IMR-90 (cell line): Measurements from ENCODE around the gene GADL1. TPM values are rescaled to one million over a fixed set of nuclear protein-coding genes. Genes with fewer than 3 reads are reported as not detected.

Experiments used
- ATAC-seq: fragments of 200-7000 bp; cut with Tn5 transposase; 2 replicates; pipeline ENCODE4 v1.9.1; 2020; ENCODE audit warnings: low read depth, mild to moderate bottlenecking, moderate library complexity
- BruUV-seq: library from RNA; stranded (reverse); fragments of 400-500 nt; replicated peaks from 2 replicates; lab custom pipeline; 2021; lab: Mats Ljungman, UMichigan
- CTCF ChIA-PET: fragments of 300-600 bp; formaldehyde crosslinking; extraction: SDS; loops from one replicate; lab custom pipeline; 2021; ENCODE audit warnings: antibody characterized with exemption; lab: Yijun Ruan, JAX
- POLR2A ChIA-PET: fragments of 300-600 bp; sonication (Branson Sonifier 250); formaldehyde crosslinking; loops from one replicate; lab custom pipeline; 2022; ENCODE audit warnings: antibody characterized with exemption; ENCODE audit not compliant: unreplicated experiment; lab: Charles Lee
- DNase-seq: peaks from one replicate; pipeline ENCODE4 v3.0.0; 2013
- H2AFZ ChIP-seq: replicated peaks from 2 replicates; pipeline ENCODE3; 2013; ENCODE audit warnings: low read length, mild to moderate bottlenecking; ENCODE audit not compliant: poor library complexity
- H2AK5ac ChIP-seq: 2 replicates; pipeline ENCODE4 v1.6.1; 2013; ENCODE audit warnings: low read depth, low read length, inconsistent platforms
- H2AK9ac ChIP-seq: replicated peaks from 2 replicates; pipeline ENCODE3; 2013; ENCODE audit warnings: mild to moderate bottlenecking, low read depth, low read length, moderate library complexity; ENCODE audit not compliant: poor library complexity
- H2BK120ac ChIP-seq: 2 replicates; pipeline ENCODE4 v1.6.1; 2013; ENCODE audit warnings: low read depth, low read length, inconsistent platforms
- H2BK15ac ChIP-seq: 3 replicates; pipeline ENCODE4 v1.6.1; 2013; ENCODE audit warnings: low read depth, low read length, inconsistent platforms
- H2BK20ac ChIP-seq: 2 replicates; pipeline ENCODE4 v1.6.1; 2013; ENCODE audit warnings: low read depth, mild to moderate bottlenecking, inconsistent platforms, low read length, moderate library complexity
- H2BK5ac ChIP-seq: 2 replicates; pipeline ENCODE4 v1.6.1; 2013; ENCODE audit warnings: mild to moderate bottlenecking, low read depth, low read length, inconsistent platforms; ENCODE audit not compliant: poor library complexity, severe bottlenecking
- H3K14ac ChIP-seq: replicated peaks from 2 replicates; pipeline ENCODE4 v1.6.1; 2013; ENCODE audit warnings: low read depth, low read length, inconsistent platforms
- H3K18ac ChIP-seq: 2 replicates; pipeline ENCODE4 v1.6.1; 2013; ENCODE audit warnings: low read depth, low read length, control low read depth
- H3K23ac ChIP-seq: 2 replicates; pipeline ENCODE4 v1.6.1; 2013; ENCODE audit warnings: low read depth, low read length, inconsistent platforms
- H3K27ac ChIP-seq: 2 replicates; pipeline ENCODE4 v1.5.1; 2013; ENCODE audit warnings: mild to moderate bottlenecking, control low read depth, low read length; ENCODE audit not compliant: insufficient read depth
- H3K27me3 ChIP-seq: 2 replicates; pipeline ENCODE4 v1.6.1; 2013; ENCODE audit warnings: low read length; ENCODE audit not compliant: control insufficient read depth, insufficient read depth
- H3K36me3 ChIP-seq: 2 replicates; pipeline ENCODE4 v1.6.1; 2013; ENCODE audit warnings: low read length, mixed read lengths; ENCODE audit not compliant: control insufficient read depth, insufficient read depth
- H3K4ac ChIP-seq: 2 replicates; pipeline ENCODE4 v1.6.1; 2013; ENCODE audit warnings: low read depth, low read length, inconsistent platforms
- H3K4me1 ChIP-seq: 2 replicates; pipeline ENCODE4 v1.6.1; 2013; ENCODE audit warnings: low read length, mixed read lengths; ENCODE audit not compliant: control insufficient read depth, insufficient read depth
- H3K4me2 ChIP-seq: 2 replicates; pipeline ENCODE4 v1.6.1; 2013; ENCODE audit warnings: low read depth, mild to moderate bottlenecking, control low read depth, low read length, moderate library complexity
- H3K4me3 ChIP-seq: 2 replicates; pipeline ENCODE4 v1.5.1; 2013; ENCODE audit warnings: low read depth, mild to moderate bottlenecking, control low read depth, low read length, moderate library complexity; ENCODE audit not compliant: insufficient read depth
- H3K56ac ChIP-seq: 2 replicates; pipeline ENCODE4 v1.6.1; 2013; ENCODE audit warnings: low read length, inconsistent platforms; ENCODE audit not compliant: insufficient read depth; ENCODE audit errors: extremely low read depth
- H3K79me1 ChIP-seq, 2 experiments: 2 replicates each; pipeline ENCODE4 v1.6.1; 2013; ENCODE audit warnings: low read length in 2 of 2, inconsistent platforms in 1 of 2, low read depth in 1 of 2
- H3K9ac ChIP-seq: 2 replicates; pipeline ENCODE4 v1.6.1; 2013; ENCODE audit warnings: low read depth, low read length, control low read depth
- H3K9me1 ChIP-seq: 2 replicates; pipeline ENCODE4 v1.6.1; 2013; ENCODE audit warnings: low read length, inconsistent platforms; ENCODE audit not compliant: insufficient read depth
- H3K9me3 ChIP-seq: 2 replicates; pipeline ENCODE4 v1.6.1; 2013; ENCODE audit warnings: low read length; ENCODE audit not compliant: control insufficient read depth, insufficient read depth
- H4K20me1 ChIP-seq: 2 replicates; pipeline ENCODE4 v1.6.1; 2013; ENCODE audit warnings: low read length, inconsistent platforms; ENCODE audit not compliant: insufficient read depth
- H4K5ac ChIP-seq: 2 replicates; pipeline ENCODE4 v1.6.1; 2013; ENCODE audit warnings: mild to moderate bottlenecking, low read depth, low read length, control low read depth
- H4K8ac ChIP-seq, 2 experiments: 2 replicates each; pipeline ENCODE4 v1.6.1; 2013; ENCODE audit warnings: low read depth in 2 of 2, low read length in 2 of 2, control low read depth in 1 of 2, inconsistent platforms in 1 of 2
- H4K91ac ChIP-seq: 2 replicates; pipeline ENCODE4 v1.6.1; 2013; ENCODE audit warnings: low read depth, low read length, inconsistent platforms; ENCODE audit not compliant: insufficient read depth
- BHLHE40 ChIP-seq: fragments of 150-350 bp; IDR thresholded peaks from 2 replicates; pipeline ENCODE4 v1.6.1; 2016; ENCODE audit warnings: mild to moderate bottlenecking, low read depth, low read length
- CEBPB ChIP-seq: IDR thresholded peaks from 2 replicates; pipeline ENCODE4 v1.6.1; 2012; ENCODE audit warnings: low read depth, low read length, improper control_type of control experiment
- CHD1 ChIP-seq: IDR thresholded peaks from 2 replicates; pipeline ENCODE4 v1.6.1; 2012; ENCODE audit warnings: low read depth, low read length, improper control_type of control experiment
- FOS ChIP-seq: fragments of 150-350 bp; IDR thresholded peaks from 2 replicates; pipeline ENCODE4 v1.6.1; 2016; ENCODE audit warnings: low read depth, low read length
- MAFK ChIP-seq: IDR thresholded peaks from 2 replicates; pipeline ENCODE4 v1.6.1; 2012; ENCODE audit warnings: low read depth, low read length, improper control_type of control experiment
- MAZ ChIP-seq: IDR thresholded peaks from 2 replicates; pipeline ENCODE4 v1.6.1; 2012; ENCODE audit warnings: low read depth, mild to moderate bottlenecking, low read length, improper control_type of control experiment, moderate library complexity, borderline replicate concordance
- MXI1 ChIP-seq: IDR thresholded peaks from 2 replicates; pipeline ENCODE4 v1.6.1; 2012; ENCODE audit warnings: low read depth, mild to moderate bottlenecking, low read length, moderate library complexity, borderline replicate concordance
- NFE2L2 ChIP-seq: fragments of 150-350 bp; IDR thresholded peaks from 2 replicates; pipeline ENCODE4 v1.6.1; 2016; ENCODE audit warnings: low read depth, mild to moderate bottlenecking, low read length
- POLR2A ChIP-seq: IDR thresholded peaks from 2 replicates; pipeline ENCODE4 v1.6.1; 2012; ENCODE audit warnings: mild to moderate bottlenecking, low read depth, low read length
- RAD21 ChIP-seq: IDR thresholded peaks from 2 replicates; pipeline ENCODE4 v1.6.1; 2012; ENCODE audit warnings: low read length, improper control_type of control experiment
- RCOR1 ChIP-seq: IDR thresholded peaks from 2 replicates; pipeline ENCODE4 v1.6.1; 2012; ENCODE audit warnings: mild to moderate bottlenecking, low read length, improper control_type of control experiment; ENCODE audit not compliant: insufficient replicate concordance
- RFX5 ChIP-seq: IDR thresholded peaks from 2 replicates; pipeline ENCODE4 v1.8.0; 2012; ENCODE audit warnings: low read depth, mild to moderate bottlenecking, low read length, moderate library complexity
- SMC3 ChIP-seq: fragments of 150-350 bp; IDR thresholded peaks from 2 replicates; pipeline ENCODE4 v1.6.1; 2016; ENCODE audit warnings: low read depth, mild to moderate bottlenecking, antibody characterized with exemption, low read length, moderate library complexity
- USF2 ChIP-seq: fragments of 150-350 bp; IDR thresholded peaks from 2 replicates; pipeline ENCODE4 v1.6.1; 2017; ENCODE audit warnings: mild to moderate bottlenecking, antibody characterized with exemption, low read length, low read depth
- WGBS, 2 experiments: methylation state at CpG; one replicate each; pipeline versions ENCODE4 v1.1.5 to v1.1.7; 2013; ENCODE audit warnings: missing lambda C conversion rate in 2 of 2; ENCODE audit not compliant: insufficient read length in 1 of 2; ENCODE audit errors: extremely low coverage in 2 of 2; 5-methylcytosine and 5-hydroxymethylcytosine counted together
- dilution Hi-C: fragments of 300-500 bp; cut with HindIII; formaldehyde crosslinking; loops from one replicate; pipeline ENCODE4 v1.14.3; 2018; ENCODE audit warnings: low sequenced_read_pairs; ENCODE audit not compliant: unreplicated experiment
- in situ Hi-C: fragments of 300-500 bp; cut with MboI; formaldehyde crosslinking; loops from 3 replicates; pipeline ENCODE4 v1.14.3; 2019; ENCODE audit warnings: low sequenced_read_pairs, inconsistent platforms, mixed read lengths
- intact Hi-C: fragments of 100-400 bp; cut with micrococcal nuclease; formaldehyde crosslinking; loops from 2 replicates; pipeline ENCODE4 v1.10.0; 2022
- polyA plus RNA-seq, 3 experiments: library from polyadenylated mRNA; depleted of rRNA; stranded (reverse); fragments of >200 nt; gene quantifications; 2 replicates each; pipeline ENCODE4 v1.2.3, GENCODE V29; 2012; ENCODE audit warnings: low replicate concordance in 1 of 3
- total RNA-seq: library from RNA; depleted of rRNA; stranded (reverse); fragments of >200 nt; gene quantifications from 2 replicates; pipeline ENCODE4 v1.2.3, GENCODE V29; 2012
- TF ChIP-seq, protein P1 (sequence below): conservative IDR thresholded peaks from 2 replicates; pipeline ENCODE4 v1.5.1; 2012; ENCODE audit warnings: mild to moderate bottlenecking, low read depth, low read length, improper control_type of control experiment
- TF ChIP-seq, protein P2 (sequence below): fragments of 150-350 bp; IDR thresholded peaks from 2 replicates; pipeline ENCODE4 v1.6.1; 2016; ENCODE audit warnings: low read depth, mild to moderate bottlenecking, low read length, moderate library complexity, borderline replicate concordance

The GADL1 gene
- total and polyA plus RNA-seq, 2 of the 4 experiments (the other 2 are of a cell fraction): not detected

DNA sequence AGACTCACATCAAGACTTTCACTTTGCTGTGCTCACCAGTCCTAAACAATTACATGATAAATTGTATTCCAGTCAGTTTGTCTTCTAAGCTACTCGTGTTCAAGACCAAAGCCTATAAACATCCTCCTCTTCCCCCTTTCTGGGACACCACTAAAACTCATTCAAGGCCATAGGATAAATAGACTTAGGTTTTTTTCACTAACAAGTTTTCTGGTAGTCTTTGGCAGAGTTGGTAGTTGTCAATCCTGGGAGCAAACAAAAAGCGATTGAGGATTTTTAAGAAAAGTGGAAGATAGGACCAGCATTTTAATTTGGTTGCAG lies 173.2 kb downstream of the GADL1 start:
- Histone ChIP-seq H3K4ac (peak overlapping the region; percentile 53; the same call in 1 of the 2 replicates), H2AK9ac (no peak overlapping the region), H3K27ac (peak overlapping the region; percentile 30; the same call in 1 of the 2 replicates), H4K5ac (peak overlapping the region; percentile 58; the same call in 1 of the 2 replicates), H3K56ac (no peak overlapping the region), H2BK15ac (peak overlapping the region; percentile 33), H2BK20ac (peak overlapping the region; percentile 84), H2AFZ (no peak overlapping the region), H3K9me1 (peaks cover 3% of the 10 kb centered on the region), H2BK5ac (peak overlapping the region; percentile 61), H4K8ac (peak overlapping the region; percentile 18 to 79; a peak in 3 of 4 replicates), H3K18ac (peak overlapping the region; percentile 91; the same call in 1 of the 2 replicates), H4K20me1 (no peaks in the 10 kb centered on the region), H4K91ac (peak overlapping the region; percentile 59; the same call in 1 of the 2 replicates), H3K4me2 (peak overlapping the region; percentile 71; the same call in 1 of the 2 replicates), H3K9ac (no peak overlapping the region), H3K79me1 (no peaks in the 10 kb centered on the region), H3K14ac (peak overlapping the region; percentile 34), H3K36me3 (no peaks in the 10 kb centered on the region), H3K27me3 (no peaks in the 10 kb centered on the region), H3K4me3 (no peak overlapping the region), H2BK120ac (peak overlapping the region; percentile 80), H3K4me1 (peaks cover 5% of the 10 kb centered on the region), H3K9me3 (no peaks in the 10 kb centered on the region), H3K23ac (peak overlapping the region; percentile 16; the same call in 1 of the 2 replicates), H2AK5ac (peak overlapping the region; percentile 55)
- ChIA-PET CTCF (interaction anchor here (0.7 kb wide), 1 partner anchor 22 kb away, joined by 3 read pairs; no protein-coding TSS in a partner anchor), POLR2A (interaction anchor here (0.6 to 0.7 kb wide), 2 partner anchors 54 to 58 kb away, joined by 3 to 5 read pairs; no protein-coding TSS in a partner anchor)
- TF ChIP-seq MAFK (no peak), MAZ (no peak), CEBPB (no peak), MXI1 (no peak), NFE2L2 (no peak), RAD21 (no peak), POLR2A (no peak), SMC3 (no peak), RCOR1 (no peak), USF2 (no peak), FOS (no peak), BHLHE40 (no peak), RFX5 (no peak), CHD1 (no peak)
- TF ChIP-seq, protein P1, sequence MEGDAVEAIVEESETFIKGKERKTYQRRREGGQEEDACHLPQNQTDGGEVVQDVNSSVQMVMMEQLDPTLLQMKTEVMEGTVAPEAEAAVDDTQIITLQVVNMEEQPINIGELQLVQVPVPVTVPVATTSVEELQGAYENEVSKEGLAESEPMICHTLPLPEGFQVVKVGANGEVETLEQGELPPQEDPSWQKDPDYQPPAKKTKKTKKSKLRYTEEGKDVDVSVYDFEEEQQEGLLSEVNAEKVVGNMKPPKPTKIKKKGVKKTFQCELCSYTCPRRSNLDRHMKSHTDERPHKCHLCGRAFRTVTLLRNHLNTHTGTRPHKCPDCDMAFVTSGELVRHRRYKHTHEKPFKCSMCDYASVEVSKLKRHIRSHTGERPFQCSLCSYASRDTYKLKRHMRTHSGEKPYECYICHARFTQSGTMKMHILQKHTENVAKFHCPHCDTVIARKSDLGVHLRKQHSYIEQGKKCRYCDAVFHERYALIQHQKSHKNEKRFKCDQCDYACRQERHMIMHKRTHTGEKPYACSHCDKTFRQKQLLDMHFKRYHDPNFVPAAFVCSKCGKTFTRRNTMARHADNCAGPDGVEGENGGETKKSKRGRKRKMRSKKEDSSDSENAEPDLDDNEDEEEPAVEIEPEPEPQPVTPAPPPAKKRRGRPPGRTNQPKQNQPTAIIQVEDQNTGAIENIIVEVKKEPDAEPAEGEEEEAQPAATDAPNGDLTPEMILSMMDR: no peak
- TF ChIP-seq, protein P2, sequence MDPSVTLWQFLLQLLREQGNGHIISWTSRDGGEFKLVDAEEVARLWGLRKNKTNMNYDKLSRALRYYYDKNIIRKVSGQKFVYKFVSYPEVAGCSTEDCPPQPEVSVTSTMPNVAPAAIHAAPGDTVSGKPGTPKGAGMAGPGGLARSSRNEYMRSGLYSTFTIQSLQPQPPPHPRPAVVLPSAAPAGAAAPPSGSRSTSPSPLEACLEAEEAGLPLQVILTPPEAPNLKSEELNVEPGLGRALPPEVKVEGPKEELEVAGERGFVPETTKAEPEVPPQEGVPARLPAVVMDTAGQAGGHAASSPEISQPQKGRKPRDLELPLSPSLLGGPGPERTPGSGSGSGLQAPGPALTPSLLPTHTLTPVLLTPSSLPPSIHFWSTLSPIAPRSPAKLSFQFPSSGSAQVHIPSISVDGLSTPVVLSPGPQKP: no peak
- in situ Hi-C loops (no loop called here), dilution Hi-C loops (no loop called here), intact Hi-C loops (no loop called here)
- DNase-seq: no peak
- ATAC-seq: peak; percentile 79
- WGBS, 2 experiments: 38% methylated on average over 1 of the region's 2 CpGs; no CpG with 5 or more reads in 1 of the 2 experiments
- BruUV-seq: no TSS peak
